Keratinocyte (primary cell): ENCODE measurements around the gene STIM1. TPM values are rescaled to one million over a fixed set of nuclear protein-coding genes. Genes with fewer than 3 reads are reported as not detected.

Experiments used
- DNase-seq: peaks from one replicate; pipeline ENCODE4 v3.0.0-alpha.2; 2011; ENCODE audit warnings: low read depth, missing footprints, low spot score
- FAIRE-seq: peaks from 2 replicates; lab custom pipeline; 2011; peaks lifted over from hg19 to GRCh38; lab: Jason Lieb, UNC
- H2AFZ ChIP-seq: 2 replicates; pipeline ENCODE4 v1.6.0; 2012; ENCODE audit warnings: low read length, control low read depth, inconsistent platforms; ENCODE audit not compliant: control insufficient read depth
- H3K27ac ChIP-seq: 2 replicates; pipeline ENCODE4 v1.5.1; 2011; ENCODE audit warnings: low read length; ENCODE audit not compliant: control insufficient read depth, insufficient read depth
- H3K27me3 ChIP-seq: 3 replicates; pipeline ENCODE4 v1.6.0; 2011; ENCODE audit warnings: low read length; ENCODE audit not compliant: control insufficient read depth, insufficient read depth; ENCODE audit errors: extremely low read depth
- H3K36me3 ChIP-seq, 2 experiments: 2 replicates in 1 of 2; 3 replicates in 1 of 2; pipeline ENCODE4 v1.5.1; 2011; ENCODE audit warnings: low read length in 2 of 2, mild to moderate bottlenecking in 1 of 2; ENCODE audit not compliant: control insufficient read depth in 2 of 2, insufficient read depth in 2 of 2; ENCODE audit errors: extremely low read depth in 1 of 2
- H3K4me1 ChIP-seq: 3 replicates; pipeline ENCODE4 v1.5.1; 2011; ENCODE audit warnings: low read length; ENCODE audit not compliant: control insufficient read depth, insufficient read depth; ENCODE audit errors: extremely low read depth
- H3K4me2 ChIP-seq: 3 replicates; pipeline ENCODE4 v1.6.0; 2011; ENCODE audit warnings: low read depth, low read length; ENCODE audit not compliant: control insufficient read depth, insufficient read depth; ENCODE audit errors: extremely low read depth
- H3K4me3 ChIP-seq, 3 experiments: fragments of 200-600 bp in 1 of 3; sonication (generic) in 1 of 3; 2 replicates in 2 of 3; 3 replicates in 1 of 3; pipeline ENCODE4 v1.5.1; 2011 to 2016; ENCODE audit warnings: low read length in 3 of 3, mild to moderate bottlenecking in 3 of 3, control low read depth in 2 of 3, inconsistent platforms in 1 of 3, low read depth in 1 of 3, mixed read lengths in 1 of 3, mixed run types in 1 of 3, moderate library complexity in 1 of 3; ENCODE audit not compliant: control insufficient read depth in 2 of 3, insufficient read depth in 2 of 3; ENCODE audit errors: extremely low read depth in 1 of 3
- H3K79me2 ChIP-seq: 2 replicates; pipeline ENCODE4 v1.6.0; 2012; ENCODE audit warnings: low read length; ENCODE audit not compliant: control insufficient read depth, insufficient read depth
- H3K9ac ChIP-seq: 3 replicates; pipeline ENCODE4 v1.6.0; 2011; ENCODE audit warnings: low read length; ENCODE audit not compliant: control insufficient read depth, insufficient read depth; ENCODE audit errors: extremely low read depth
- H3K9me1 ChIP-seq: 3 replicates; pipeline ENCODE4 v1.6.0; 2011; ENCODE audit warnings: low read length; ENCODE audit not compliant: control insufficient read depth, insufficient read depth; ENCODE audit errors: extremely low read depth
- H3K9me3 ChIP-seq: 2 replicates; pipeline ENCODE4 v1.5.1; 2012; ENCODE audit warnings: low read depth, low read length; ENCODE audit not compliant: control insufficient read depth
- H4K20me1 ChIP-seq: 3 replicates; pipeline ENCODE4 v1.6.0; 2011; ENCODE audit warnings: low read length; ENCODE audit not compliant: control insufficient read depth, insufficient read depth; ENCODE audit errors: extremely low read depth
- CTCF ChIP-seq, 3 experiments: IDR thresholded peaks in 1 of 3; conservative IDR thresholded peaks in 1 of 3; optimal IDR thresholded peaks in 1 of 3; 2 replicates in 2 of 3; 3 replicates in 1 of 3; pipeline versions ENCODE3 to v1.5.1; 2011; ENCODE audit warnings: low read length in 3 of 3, mild to moderate bottlenecking in 3 of 3, moderate library complexity in 2 of 3, control low read depth in 1 of 3, inconsistent platforms in 1 of 3; ENCODE audit not compliant: insufficient read depth in 2 of 3; ENCODE audit errors: extremely low read depth in 1 of 3
- EZH2 ChIP-seq: IDR thresholded peaks from one replicate; pipeline ENCODE4 v1.6.1; 2012; ENCODE audit warnings: inconsistent platforms, mild to moderate bottlenecking, low read length, moderate library complexity
- dilution Hi-C: fragments of 300-500 bp; cut with MboI; formaldehyde crosslinking; loops from one replicate; pipeline ENCODE4 v1.7.0; 2020; ENCODE audit warnings: low sequenced_read_pairs; ENCODE audit not compliant: extremely low pct_ligation_motif_present
- polyA plus RNA-seq, 5 experiments: library from polyadenylated mRNA; depleted of rRNA in 3 of 5; stranded (reverse) in 3 of 5; stranded (forward) in 1 of 5; unstranded in 1 of 5; fragments of >200 nt; gene quantifications; 1 replicate in 1 of 5; 2 replicates in 3 of 5; 3 replicates in 1 of 5; pipeline versions ENCODE4 v1.2.1 to v1.2.3, GENCODE V29; 2011 to 2012; ENCODE audit warnings: missing spikeins in 2 of 5, low read depth in 1 of 5, low replicate concordance in 1 of 5

The STIM1 gene
- polyA plus RNA-seq, 1 donor (not counting 4 experiments of a cell fraction or from before 2014, with no cell fraction given): 23.7 TPM

- FAIRE-seq (no peak), DNase-seq (no peak)
- Histone ChIP-seq H2AFZ (no peak overlapping the region), H3K9me1 (peaks cover 3% of the 10 kb centered on the region), H3K4me3 (no peak overlapping the region), H3K27ac (no peak overlapping the region), H3K9me3 (no peaks in the 10 kb centered on the region), H3K4me2 (no peak overlapping the region), H3K9ac (no peak overlapping the region), H3K79me2 (peaks cover 1% of the 10 kb centered on the region), H3K36me3 (peaks cover 14 to 19% of the 10 kb centered on the region in 2 experiments), H3K4me1 (peaks cover 11% of the 10 kb centered on the region), H3K27me3 (no peaks in the 10 kb centered on the region), H4K20me1 (no peaks in the 10 kb centered on the region)
- dilution Hi-C loops: no loop called here
- TF ChIP-seq EZH2: no peak
- no peak for TF ChIP-seq CTCF (optimal IDR thresholded peaks at IDR 0.05 in 1 of 3, IDR thresholded peaks at IDR 0.05 in 1 of 3, conservative IDR thresholded peaks at IDR 0.05 in 1 of 3; ENCODE audit: extremely low read depth in 1 of 3, insufficient read depth in 2 of 3, low read length in 3 of 3)
Measured at GRCh38 chr11:3822312-3822711, 33.2 kb upstream of the STIM1 start.

GRCh38 chr11:3823303-3823702 lies 32.2 kb upstream of the STIM1 start:
- Histone ChIP-seq H3K4me2 (no peak overlapping the region), H4K20me1 (no peaks in the 10 kb centered on the region), H3K4me3 (no peak overlapping the region), H3K9me1 (peaks cover 3% of the 10 kb centered on the region), H3K27me3 (no peaks in the 10 kb centered on the region), H2AFZ (no peak overlapping the region), H3K36me3 (peaks cover 19 to 21% of the 10 kb centered on the region in 2 experiments), H3K27ac (no peak overlapping the region), H3K9me3 (no peaks in the 10 kb centered on the region), H3K4me1 (peaks cover 11% of the 10 kb centered on the region), H3K9ac (no peak overlapping the region), H3K79me2 (peaks cover 10% of the 10 kb centered on the region)
- DNase-seq (no peak), FAIRE-seq (no peak)
- TF ChIP-seq CTCF (optimal IDR thresholded peaks at IDR 0.05 in 1 of 3, IDR thresholded peaks at IDR 0.05 in 1 of 3, conservative IDR thresholded peaks at IDR 0.05 in 1 of 3; ENCODE audit: extremely low read depth in 1 of 3, insufficient read depth in 2 of 3, low read length in 3 of 3) (no peak), EZH2 (no peak)
- dilution Hi-C loops: no loop called here
